Mesenteric fat pad (tissue), 1 donor: Measurements from ENCODE around the gene BCAS1. TPM values are rescaled to one million over a fixed set of nuclear protein-coding genes. Genes with fewer than 3 reads are reported as not detected.

Experiments
- DNase-seq: peaks from one replicate; pipeline ENCODE4 v3.0.0-alpha.2; 2020; ENCODE audit warnings: low spot score
- total RNA-seq: library from RNA; stranded (reverse); fragmentation: NEBNext Ultra II Directional; extraction: Animal tissue kit (Norgen Biotek cat#: 25700); gene quantifications from one replicate; pipeline ENCODE4 v1.2.1, GENCODE V29; 2021
- donor health status: DM: yes; HTN: yes; CAD: no.

The BCAS1 gene
- total RNA-seq, 1 donor from 2014 or later: 0.51 TPM

DNA sequence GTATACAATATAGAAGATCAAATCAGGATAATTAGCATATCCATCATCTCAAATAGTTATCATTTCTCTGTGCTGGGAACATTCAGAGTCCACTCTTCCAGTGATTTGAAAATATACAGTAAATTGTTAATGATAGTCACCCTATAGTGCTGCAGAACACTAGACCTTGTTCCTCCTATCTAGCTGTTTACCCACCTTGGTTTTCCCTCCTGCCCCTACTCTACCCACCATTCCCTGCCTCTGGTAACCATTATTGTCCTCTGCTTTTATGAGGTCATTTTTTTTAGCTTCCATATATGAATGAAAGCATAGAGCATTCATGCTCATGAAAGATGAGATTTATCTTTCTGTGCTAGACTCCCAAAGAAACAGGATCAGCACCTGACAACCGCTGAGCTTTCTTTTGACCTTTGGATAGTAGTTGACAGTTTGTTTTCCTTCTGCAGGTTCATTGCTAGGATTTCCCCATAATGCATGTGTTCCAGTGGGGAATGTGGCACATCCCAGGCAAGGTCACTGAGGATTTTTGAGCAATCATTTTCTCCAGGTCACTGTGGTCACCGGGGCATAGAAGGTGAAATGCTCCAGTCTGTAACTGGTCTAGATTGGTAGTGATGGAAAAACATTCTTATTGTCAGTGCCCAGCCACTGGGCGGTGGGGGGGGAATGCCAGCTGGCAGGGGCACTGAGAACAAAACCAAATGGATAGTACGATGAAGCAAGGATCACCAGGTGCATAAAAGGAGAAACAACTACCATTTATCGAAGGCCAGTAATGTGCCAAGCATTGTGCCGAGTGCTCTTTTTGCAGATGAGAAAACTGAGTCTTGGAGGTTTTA lies 33.6 kb upstream of the BCAS1 start:
- DNase-seq: no peak

GRCh38 chr20:54103067-54103761 lies 32.8 kb upstream of the BCAS1 start:
- no peak for DNase-seq

GRCh38 chr20:54102543-54102942 lies 32.1 kb upstream of the BCAS1 start:
- DNase-seq: no peak

DNA sequence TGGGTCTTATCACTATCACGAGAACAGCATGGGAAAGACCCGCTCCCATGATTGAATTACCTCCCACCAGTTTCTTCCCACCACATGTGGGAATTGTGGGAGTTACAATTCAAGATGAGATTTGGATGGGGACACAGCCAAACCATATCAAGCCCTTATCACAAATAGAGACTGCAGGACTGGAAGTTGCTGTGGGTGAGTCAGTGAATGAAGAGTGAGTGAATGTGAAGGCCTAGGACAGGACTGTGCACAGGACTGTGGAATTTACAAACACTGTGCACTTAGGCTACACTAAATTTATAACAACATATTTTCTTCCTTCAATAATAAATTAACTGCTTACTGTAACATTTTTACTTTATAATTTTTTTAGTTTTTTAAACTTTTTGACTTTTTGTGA lies 30.2 kb upstream of the BCAS1 start:
- no peak for DNase-seq

DNA sequence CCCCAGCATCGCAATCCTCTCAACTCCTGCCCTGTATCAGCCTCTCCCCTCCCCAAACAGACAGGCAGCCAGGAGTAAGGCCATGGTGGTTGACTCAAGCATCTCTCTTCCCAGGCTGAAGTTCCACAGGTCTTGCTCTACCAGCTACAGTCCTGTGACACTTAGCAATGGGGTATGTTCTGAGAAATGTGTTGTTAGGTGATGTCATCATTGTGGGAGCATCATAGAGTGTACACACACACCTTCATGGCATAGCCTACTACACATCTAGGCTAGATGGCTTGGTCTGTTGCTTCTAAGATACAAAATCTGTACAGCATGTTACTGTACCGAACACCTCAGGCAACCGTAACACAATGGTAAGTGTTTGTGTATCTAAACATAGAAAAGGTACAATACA lies 29.5 kb upstream of the BCAS1 start:
- DNase-seq: no peak

DNA sequence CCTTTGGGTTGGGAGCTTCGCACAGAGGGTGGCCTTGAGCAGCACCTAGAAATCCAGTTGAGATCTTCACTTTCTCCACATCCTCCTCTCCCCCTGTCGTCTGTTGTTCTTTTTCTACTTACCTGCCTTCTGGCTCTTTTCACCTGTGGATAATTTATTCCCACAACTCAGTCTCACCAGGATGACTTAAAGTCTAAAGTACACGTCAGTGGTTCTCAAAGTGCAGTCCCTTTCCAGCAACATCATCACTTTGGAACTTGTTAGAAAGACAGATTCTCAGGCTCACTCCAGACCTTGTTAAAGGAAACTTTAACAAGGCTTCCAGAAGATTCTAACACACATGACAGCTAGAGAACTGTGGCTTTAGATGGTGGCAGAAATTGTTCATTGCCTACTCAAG lies 27.7 kb upstream of the BCAS1 start:
- DNase-seq: no peak

DNA sequence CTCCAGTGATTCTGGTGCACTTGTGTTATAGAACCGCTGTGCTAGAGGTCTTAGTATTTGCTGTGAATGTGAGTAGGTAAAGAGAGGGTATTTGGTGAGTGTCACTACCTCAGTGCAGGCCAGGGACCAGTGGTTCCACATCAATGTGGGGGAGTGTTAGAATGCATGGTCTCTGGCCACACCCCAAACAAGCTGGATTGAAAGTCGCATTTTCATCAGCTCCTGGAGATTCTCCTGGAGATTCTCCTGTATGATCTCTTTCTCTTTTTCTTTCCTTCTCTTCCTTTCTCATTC lies 26.8 kb upstream of the BCAS1 start:
- DNase-seq: no peak

GRCh38 chr20:54095824-54096223 lies 25.4 kb upstream of the BCAS1 start:
- no peak for DNase-seq

DNA sequence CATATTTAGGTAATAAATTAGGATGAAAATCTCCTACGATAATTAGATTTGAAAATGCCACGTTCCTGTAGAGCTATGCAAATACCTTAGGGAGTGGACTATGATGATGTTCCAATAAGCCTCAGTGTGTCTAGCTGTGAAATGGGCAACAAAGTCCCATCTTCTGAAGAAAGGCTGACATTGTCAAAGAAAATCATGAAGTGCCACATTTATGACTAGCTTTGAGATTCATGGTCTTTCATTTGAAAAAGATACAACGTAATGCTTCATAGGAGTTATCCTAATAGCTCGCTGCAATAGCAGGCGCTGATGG lies 23.8 kb upstream of the BCAS1 start:
- no peak for DNase-seq

DNA sequence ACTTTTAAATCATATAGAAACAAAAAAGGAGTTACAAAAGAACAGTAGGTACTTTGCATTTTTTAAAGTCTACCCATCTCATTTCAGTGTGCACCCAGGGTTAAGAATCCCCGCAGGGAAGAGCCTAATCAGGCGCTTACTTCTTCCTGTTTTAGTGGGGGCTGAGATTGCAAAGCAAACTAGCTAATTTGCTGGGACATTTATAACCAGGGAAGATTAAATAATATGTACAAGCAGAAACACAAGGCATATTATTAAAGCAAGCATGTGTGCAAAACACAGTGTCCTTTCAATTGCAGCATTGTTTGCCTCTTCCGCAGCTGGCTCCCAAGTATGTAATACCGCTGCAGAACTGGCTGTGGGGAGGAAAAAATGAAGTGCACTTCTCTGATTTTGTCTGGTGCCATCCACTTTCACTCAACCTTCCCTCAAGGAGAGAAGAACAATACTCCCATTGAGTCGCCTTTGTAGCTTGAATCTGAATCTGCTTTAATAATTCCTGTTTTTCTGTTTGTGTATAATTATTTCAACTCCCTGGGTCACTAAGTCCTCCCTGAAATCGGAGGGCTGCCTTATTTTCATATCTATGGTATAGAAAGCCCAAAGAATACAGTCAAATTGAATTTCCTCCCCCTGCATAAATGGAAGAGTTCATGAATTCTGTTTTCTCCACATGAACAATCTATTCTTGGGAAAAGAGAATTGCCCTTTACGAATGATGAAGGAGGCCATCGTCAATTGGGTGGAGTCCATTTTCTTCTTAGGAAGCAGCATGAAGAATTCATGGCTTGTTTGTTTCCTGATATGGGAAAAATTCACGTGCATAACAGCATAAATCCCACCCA lies 23.3 kb upstream of the BCAS1 start:
- no peak for DNase-seq

DNA sequence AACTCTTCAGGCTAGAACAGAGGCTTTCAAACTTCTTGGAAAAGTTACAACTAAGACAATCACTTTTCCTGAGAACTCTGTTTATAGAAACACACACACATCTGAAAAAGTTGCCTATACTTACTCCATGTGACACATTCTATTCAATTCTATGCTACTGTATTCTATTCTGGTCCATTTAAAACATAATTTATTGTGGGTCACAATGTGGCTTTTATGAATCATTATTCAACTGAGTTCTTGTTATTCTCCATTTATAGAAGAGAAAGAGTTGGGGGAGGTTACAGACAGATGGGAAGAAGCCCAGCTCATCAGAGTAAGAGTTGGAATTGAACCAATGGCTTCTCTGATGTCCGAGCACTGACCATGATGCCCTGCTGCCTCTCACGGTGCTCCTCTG lies 21.6 kb upstream of the BCAS1 start:
- no peak for DNase-seq

GRCh38 chr20:54091120-54091480 lies 20.7 kb upstream of the BCAS1 start:
- no peak for DNase-seq

GRCh38 chr20:54090230-54091119 lies 20.1 kb upstream of the BCAS1 start:
- DNase-seq: no peak

DNA sequence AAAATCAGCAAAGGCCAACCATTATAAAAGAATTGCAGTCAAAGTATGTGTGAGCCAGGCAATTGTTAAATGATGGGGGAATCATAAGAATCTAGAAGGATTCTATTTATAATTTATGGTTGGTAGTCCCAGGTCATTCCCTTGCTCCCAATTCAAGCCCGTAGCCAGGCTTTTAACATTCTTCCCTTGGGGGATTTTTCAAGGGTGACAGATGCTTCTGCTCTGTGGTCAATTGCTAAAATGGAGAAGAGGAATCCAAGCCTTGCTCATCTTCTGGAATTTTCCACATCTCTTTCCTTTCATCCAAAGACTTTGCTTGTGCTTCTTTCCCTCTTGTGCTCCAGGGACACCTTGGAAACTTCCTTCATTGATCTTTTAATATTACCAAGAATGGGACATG lies 18.0 kb upstream of the BCAS1 start:
- DNase-seq: no peak

- DNase-seq: no peak
Measured at GRCh38 chr20:54086507-54087039, 16.2 kb upstream of the BCAS1 start.

DNA sequence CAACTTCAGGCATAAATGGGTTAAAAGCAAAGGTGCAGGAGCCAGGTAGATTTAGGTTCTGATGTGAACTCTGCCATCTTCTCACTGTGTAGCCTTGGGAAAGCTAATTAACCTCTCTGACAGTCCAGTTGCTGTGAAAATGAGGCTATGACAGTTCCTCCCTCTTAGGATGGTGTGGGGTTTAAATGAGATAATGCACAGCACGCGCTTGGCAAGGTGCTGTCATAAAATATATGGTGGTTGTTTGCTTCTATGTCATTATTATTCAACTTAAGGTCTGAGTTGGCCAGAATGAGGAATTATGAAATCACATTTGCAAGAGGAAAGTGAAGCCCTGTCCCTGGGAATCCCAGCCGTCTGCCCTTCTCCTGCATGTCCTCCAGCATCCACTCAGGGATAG lies 15.5 kb upstream of the BCAS1 start:
- DNase-seq: no peak

DNA sequence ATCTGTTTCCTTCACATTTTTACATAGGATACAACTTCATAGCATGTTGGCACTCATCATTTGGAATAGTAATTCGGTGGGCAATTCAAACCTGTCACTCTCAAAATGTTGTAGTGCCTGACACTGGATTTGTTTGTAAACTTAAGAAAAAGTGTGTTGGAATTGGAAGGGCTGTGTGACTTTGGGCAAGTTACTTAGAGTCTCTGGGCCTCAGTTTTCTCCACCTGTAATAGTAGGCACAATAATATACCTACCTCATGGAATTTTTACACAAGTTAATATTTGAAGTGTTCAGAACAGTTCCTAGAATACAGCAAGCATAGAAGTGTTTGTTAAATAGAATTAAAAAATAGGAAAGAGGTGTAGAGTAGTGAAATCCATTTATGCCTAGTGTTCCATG lies 15.0 kb upstream of the BCAS1 start:
- no peak for DNase-seq

DNA sequence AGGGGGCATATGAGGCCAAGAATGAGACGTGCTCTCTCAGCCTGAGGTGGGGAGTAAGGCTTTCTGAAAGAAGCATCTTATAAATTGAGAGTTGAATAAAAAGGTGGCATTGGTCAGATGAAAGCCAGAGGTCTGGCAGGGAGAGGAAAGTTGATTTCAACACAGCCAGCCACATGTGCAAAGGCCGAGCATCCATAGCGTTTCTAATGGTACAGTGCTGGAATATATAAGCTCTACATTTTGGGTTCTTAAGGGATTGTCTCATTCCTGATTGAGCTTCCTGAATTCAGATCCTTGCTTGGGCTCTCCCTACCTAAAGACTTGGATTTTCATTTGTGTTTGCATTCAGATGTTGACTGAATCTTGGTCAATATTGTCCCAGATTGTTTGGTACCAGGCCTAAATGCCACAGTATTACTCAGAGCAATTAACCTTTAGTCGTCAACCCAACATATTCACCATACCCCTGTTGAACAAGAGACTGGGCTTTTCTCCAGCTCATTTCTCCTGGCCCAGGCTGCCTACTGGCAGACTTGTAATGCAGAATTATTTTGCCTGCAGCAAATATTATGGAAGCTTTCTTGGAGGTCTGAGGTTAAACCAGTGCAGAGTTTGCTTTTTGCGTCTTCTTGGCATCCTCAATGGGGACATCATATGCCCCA lies 14.5 kb upstream of the BCAS1 start:
- DNase-seq: no peak

DNA sequence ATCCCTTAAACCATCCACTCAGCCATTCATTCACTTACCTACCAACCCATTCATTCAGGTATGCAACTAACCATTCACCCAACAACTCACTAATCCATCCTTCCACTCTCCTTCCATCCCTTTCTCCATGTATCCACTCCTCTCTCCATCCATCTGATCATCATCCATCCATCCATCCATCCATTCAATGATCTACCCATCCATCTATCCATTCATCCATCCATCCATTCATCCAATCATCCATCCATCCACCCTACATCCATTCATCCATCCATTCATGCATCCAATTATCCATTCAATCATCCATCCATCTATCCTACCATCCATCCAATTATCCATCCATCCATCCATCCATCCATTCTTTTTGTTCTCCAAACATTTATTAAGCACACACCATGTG lies 13.8 kb upstream of the BCAS1 start:
- no peak for DNase-seq

- DNase-seq: no peak
Measured at GRCh38 chr20:54083459-54083858, 13.1 kb upstream of the BCAS1 start.

DNA sequence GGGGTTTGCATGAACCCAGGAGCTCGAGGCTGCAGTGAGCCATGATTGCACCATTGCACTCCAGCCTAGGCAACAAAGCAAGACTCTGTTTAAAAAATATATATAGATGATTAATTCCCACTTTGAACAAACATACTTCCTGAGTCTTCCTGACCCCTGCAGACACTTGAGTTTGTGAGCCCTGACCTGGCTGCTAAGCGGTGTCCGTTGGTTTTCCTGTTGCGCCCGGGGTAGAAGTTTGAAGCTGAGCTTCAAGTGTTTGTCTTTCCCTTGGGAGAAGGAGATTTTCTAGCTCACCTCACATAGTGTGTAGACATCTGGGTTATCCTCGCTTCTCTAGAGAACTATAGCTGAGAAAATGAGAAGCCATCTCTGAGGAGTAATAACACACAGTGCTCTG lies 11.7 kb upstream of the BCAS1 start:
- no peak for DNase-seq
